A549 (cell line): ENCODE data around the gene MAP10. TPM values are rescaled to one million over a fixed set of nuclear protein-coding genes. Genes with fewer than 3 reads are reported as not detected.
A peak's percentile ranks its signal among the peaks of the same experiment; 100 is the strongest.

Experiments used
- ATAC-seq, 2 experiments: fragments of 200-7000 bp in 1 of 2; fragments of >200 bp in 1 of 2; cut with Nextera tagmentation in 1 of 2; cut with Tn5 transposase in 1 of 2; 3 replicates each; pipeline versions ENCODE4 v1.8.0 to v1.9.1; 2018 to 2020; ENCODE audit warnings: mild to moderate bottlenecking in 1 of 2, moderate library complexity in 1 of 2
- CTCF ChIA-PET: fragments of 300-600 bp; sonication (Branson Sonifier 250); formaldehyde crosslinking; extraction: SDS; loops from one replicate; lab custom pipeline; 2021; ENCODE audit warnings: antibody characterized with exemption, inconsistent platforms; lab: Yijun Ruan, JAX
- POLR2A ChIA-PET: fragments of 350-600 bp; formaldehyde crosslinking; extraction: SDS; loops from one replicate; lab custom pipeline; 2021; ENCODE audit warnings: antibody characterized with exemption, inconsistent platforms; lab: Yijun Ruan, JAX
- DNase-seq, 2 experiments: peaks; one replicate each; pipeline versions ENCODE4 v3.0.0 to v3.0.0-alpha.2; 2011 to 2016; ENCODE audit warnings: low read depth in 1 of 2, low spot score in 1 of 2
- FAIRE-seq: peaks from 2 replicates; lab custom pipeline; 2011; peaks lifted over from hg19 to GRCh38; lab: Jason Lieb, UNC
- H3K27ac ChIP-seq, 2 experiments: fragments of >200 bp; sonication (Bioruptor Twin); formaldehyde crosslinking; 3 replicates each; pipeline ENCODE4 v1.5.1; 2016 to 2017
- H3K4me1 ChIP-seq: fragments of >200 bp; sonication (Bioruptor Twin); formaldehyde crosslinking; 3 replicates; pipeline ENCODE4 v1.6.1; 2016
- H3K4me2 ChIP-seq: fragments of >200 bp; sonication (Bioruptor Twin); formaldehyde crosslinking; 3 replicates; pipeline ENCODE4 v1.6.1; 2016
- H3K4me3 ChIP-seq: fragments of >200 bp; sonication (Bioruptor Twin); formaldehyde crosslinking; 3 replicates; pipeline ENCODE4 v1.5.1; 2016
- H3K9me3 ChIP-seq: fragments of >200 bp; sonication (Bioruptor Twin); formaldehyde crosslinking; 3 replicates; pipeline ENCODE4 v1.6.1; 2016
- CEBPB ChIP-seq, 2 experiments: fragments of >200 bp in 1 of 2; sonication (Bioruptor Twin) in 1 of 2; formaldehyde crosslinking in 1 of 2; IDR thresholded peaks; 2 replicates each; pipeline ENCODE4 v1.6.1; 2012 to 2016
- CHD2 ChIP-seq: fragments of 150-350 bp; IDR thresholded peaks from 2 replicates; pipeline ENCODE4 v1.6.1; 2014; ENCODE audit warnings: low read length; ENCODE audit not compliant: partially characterized antibody
- ELK1 ChIP-seq: fragments of 150-350 bp; IDR thresholded peaks from 2 replicates; pipeline ENCODE4 v1.6.1; 2014; ENCODE audit warnings: low read depth, mild to moderate bottlenecking, low read length
- FOSL2 ChIP-seq, 2 experiments: fragments of 450-650 bp in 1 of 2; fragments of >200 bp in 1 of 2; sonication (Bioruptor Twin) in 1 of 2; formaldehyde crosslinking; IDR thresholded peaks; 2 replicates each; pipeline versions ENCODE4 v1.5.0 to v1.6.1; 2016 to 2020; ENCODE audit warnings: mild to moderate bottlenecking in 1 of 2, moderate library complexity in 1 of 2
- FOXS1 ChIP-seq: fragments of 250-450 bp; sonication (Bioruptor Pico); IDR thresholded peaks from 2 replicates; pipeline ENCODE4 v1.5.0; 2020; ENCODE audit warnings: mild to moderate bottlenecking, moderate library complexity
- GATA3 ChIP-seq: IDR thresholded peaks from 2 replicates; pipeline ENCODE4 v1.6.1; 2012; ENCODE audit warnings: borderline replicate concordance
- HDAC2 ChIP-seq: fragments of 200-600 bp; sonication (generic); IDR thresholded peaks from 2 replicates; pipeline ENCODE4 v1.6.1; 2016
- HEYL ChIP-seq: fragments of 250-450 bp; sonication (Bioruptor Pico); IDR thresholded peaks from 2 replicates; pipeline ENCODE4 v1.8.0; 2021; ENCODE audit warnings: mild to moderate bottlenecking, moderate library complexity
- HOXA7 ChIP-seq: fragments of 250-450 bp; sonication (Bioruptor Pico); IDR thresholded peaks from 2 replicates; pipeline ENCODE4 v1.5.0; 2020; ENCODE audit warnings: mild to moderate bottlenecking, moderate library complexity
- MAFK ChIP-seq: fragments of 450-650 bp; IDR thresholded peaks from 2 replicates; pipeline ENCODE4 v1.6.1; 2014; ENCODE audit not compliant: partially characterized antibody
- MAZ ChIP-seq: fragments of 150-350 bp; IDR thresholded peaks from 2 replicates; pipeline ENCODE4 v1.6.1; 2014; ENCODE audit warnings: antibody characterized with exemption, low read depth, low read length, borderline replicate concordance
- NPAS2 ChIP-seq: fragments of 250-450 bp; sonication (Bioruptor Pico); IDR thresholded peaks from 2 replicates; pipeline ENCODE4 v1.8.0; 2022; ENCODE audit warnings: mild to moderate bottlenecking, moderate library complexity, borderline replicate concordance
- POLR2AphosphoS2 ChIP-seq: conservative IDR thresholded peaks from 2 replicates; pipeline ENCODE4 v1.6.1; 2012; ENCODE audit warnings: low read length, improper control_type of control experiment, inconsistent platforms
- RFX5 ChIP-seq: fragments of 450-650 bp; IDR thresholded peaks from 2 replicates; pipeline ENCODE4 v1.7.1; 2014; ENCODE audit warnings: antibody characterized with exemption, mild to moderate bottlenecking, moderate library complexity
- RNF2 ChIP-seq: fragments of 200-600 bp; sonication (generic); IDR thresholded peaks from 2 replicates; pipeline ENCODE4 v1.6.1; 2016; ENCODE audit warnings: low read depth, mild to moderate bottlenecking, antibody characterized with exemption, moderate library complexity, borderline replicate concordance
- whole genome bisulfite sequencing: methylation state at CpG from one replicate; pipeline ENCODE4 v1.1.6; 2017; ENCODE audit errors: missing lambda C conversion rate; 5-methylcytosine and 5-hydroxymethylcytosine counted together
- polyA plus RNA-seq, 4 experiments: library from polyadenylated mRNA; depleted of rRNA in 3 of 4; stranded (reverse); fragments of >200 nt; fragmentation: RNase III in 1 of 4; extraction: RNeasy Plus Mini Kit Qiagen cat#74134 plus additional on column Dnase treatment in 1 of 4; gene quantifications; 2 replicates in 3 of 4; 3 replicates in 1 of 4; pipeline ENCODE4 v1.2.3, GENCODE V29; 2011 to 2017
- TF ChIP-seq, protein P1 (sequence below): IDR thresholded peaks from 2 replicates; pipeline ENCODE4 v1.6.1; 2012; ENCODE audit warnings: low read depth, borderline replicate concordance
- TF ChIP-seq, protein P2 (sequence below): IDR thresholded peaks from 2 replicates; pipeline ENCODE4 v1.6.1; 2012

The MAP10 gene
- polyA plus RNA-seq, 2 of the 4 experiments (the other 2 are of a cell fraction): 2.1 to 2.4 TPM

GRCh38 chr1:232766241-232766890 is 38.9 kb upstream of the MAP10 start:
- Histone ChIP-seq H3K27ac (peak overlapping the region; percentile 28 to 75; a peak in 5 of 6 replicates), H3K4me1 (peaks cover 25% of the 10 kb centered on the region), H3K9me3 (0 out of 3 replicates have a peak, but pooled peaks cover 4% of the 10 kb centered on the region), H3K4me2 (peak overlapping the region; percentile 25; the same call in 2 of the 3 replicates), H3K4me3 (no peak overlapping the region)
- DNase-seq (peak in 1 of 2 experiments; percentile 16), FAIRE-seq (no peak), ATAC-seq (peak in 1 of 2 experiments; percentile 40; a peak in 1 of 6 replicates)
- CTCF ChIA-PET: no interaction called here
- POLR2A ChIA-PET: no interaction called here
- TF ChIP-seq POLR2AphosphoS2: no peak
- no peak for TF ChIP-seq HOXA7 (CRISPR knock-in tag)
- no peak for TF ChIP-seq ELK1
- TF ChIP-seq HEYL (CRISPR knock-in tag): no peak
- no peak for TF ChIP-seq CHD2
- no peak for TF ChIP-seq MAZ
- 45% methylated on average over 8 of the region's 8 CpGs for WGBS

- TF ChIP-seq MAZ: no peak
- peak overlapping the region; percentile 28 to 75 for H3K27ac ChIP-seq
- ChIA-PET CTCF (no interaction called here), POLR2A (no interaction called here)
- no peak for DNase-seq
- peaks cover 25% of the 10 kb centered on the region for H3K4me1 ChIP-seq
- ATAC-seq: no peak
- peak overlapping the region; percentile 19; the same call in 2 of the 3 replicates for H3K4me2 ChIP-seq
- WGBS: 61% methylated on average over 1 of the region's 1 CpG
- 0 out of 3 replicates have a peak, but pooled peaks cover 4% of the 10 kb centered on the region for H3K9me3 ChIP-seq
- FAIRE-seq: no peak
- H3K4me3 ChIP-seq: no peak overlapping the region
Measured at GRCh38 chr1:232766904-232767303, 38.3 kb upstream of the MAP10 start.

- 0 out of 3 replicates have a peak, but pooled peaks cover 4% of the 10 kb centered on the region for H3K9me3 ChIP-seq
- FAIRE-seq (peak; percentile 59), DNase-seq (peak; percentile 52 to 77), ATAC-seq (peak; percentile 84 to 85)
- TF ChIP-seq RNF2 (no peak), NPAS2 (no peak), FOSL2 (IDR thresholded peaks at IDR 0.05) (0 out of 2 replicates have a peak, but pooled peaks have one; percentile 31), FOSL2 (CRISPR knock-in tag; IDR thresholded peaks at IDR 0.05) (peak; percentile 72), MAFK (peak; percentile 56), CEBPB (IDR thresholded peaks at IDR 0.05) (peak; percentile 62 to 87; a peak in 3 of 4 replicates), HDAC2 (no peak)
- H3K27ac ChIP-seq: peak overlapping the region; percentile 28 to 75
- WGBS: 49% methylated on average over 14 of the region's 14 CpGs
- peaks cover 25% of the 10 kb centered on the region for H3K4me1 ChIP-seq
- CTCF ChIA-PET: no interaction called here
- POLR2A ChIA-PET: no interaction called here
- H3K4me3 ChIP-seq: no peak overlapping the region
- H3K4me2 ChIP-seq: peak overlapping the region; percentile 19; the same call in 2 of the 3 replicates
Measured at GRCh38 chr1:232767305-232768074, 37.7 kb upstream of the MAP10 start.

GRCh38 chr1:232768793-232769192 is 36.4 kb upstream of the MAP10 start:
- no peak overlapping the region for H3K4me3 ChIP-seq
- no peak for DNase-seq
- WGBS: 82% methylated on average over 2 of the region's 2 CpGs
- no peak overlapping the region for H3K4me2 ChIP-seq
- no peak for ATAC-seq
- ChIA-PET CTCF (no interaction called here), POLR2A (no interaction called here)
- no peak for TF ChIP-seq POLR2AphosphoS2
- TF ChIP-seq, protein P1, sequence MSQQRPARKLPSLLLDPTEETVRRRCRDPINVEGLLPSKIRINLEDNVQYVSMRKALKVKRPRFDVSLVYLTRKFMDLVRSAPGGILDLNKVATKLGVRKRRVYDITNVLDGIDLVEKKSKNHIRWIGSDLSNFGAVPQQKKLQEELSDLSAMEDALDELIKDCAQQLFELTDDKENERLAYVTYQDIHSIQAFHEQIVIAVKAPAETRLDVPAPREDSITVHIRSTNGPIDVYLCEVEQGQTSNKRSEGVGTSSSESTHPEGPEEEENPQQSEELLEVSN: no peak
- TF ChIP-seq RFX5: no peak
- TF ChIP-seq NPAS2: no peak
- no peak for TF ChIP-seq GATA3
- TF ChIP-seq FOXS1 (CRISPR knock-in tag): no peak
- no peak for TF ChIP-seq HOXA7 (CRISPR knock-in tag)
- TF ChIP-seq, protein P2, sequence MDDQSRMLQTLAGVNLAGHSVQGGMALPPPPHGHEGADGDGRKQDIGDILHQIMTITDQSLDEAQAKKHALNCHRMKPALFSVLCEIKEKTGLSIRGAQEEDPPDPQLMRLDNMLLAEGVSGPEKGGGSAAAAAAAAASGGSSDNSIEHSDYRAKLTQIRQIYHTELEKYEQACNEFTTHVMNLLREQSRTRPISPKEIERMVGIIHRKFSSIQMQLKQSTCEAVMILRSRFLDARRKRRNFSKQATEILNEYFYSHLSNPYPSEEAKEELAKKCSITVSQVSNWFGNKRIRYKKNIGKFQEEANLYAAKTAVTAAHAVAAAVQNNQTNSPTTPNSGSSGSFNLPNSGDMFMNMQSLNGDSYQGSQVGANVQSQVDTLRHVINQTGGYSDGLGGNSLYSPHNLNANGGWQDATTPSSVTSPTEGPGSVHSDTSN: no peak
- TF ChIP-seq CEBPB (IDR thresholded peaks at IDR 0.05): no peak
- H3K27ac ChIP-seq: no peak overlapping the region
- 0 out of 3 replicates have a peak, but pooled peaks cover under 1% of the 10 kb centered on the region for H3K9me3 ChIP-seq
- FAIRE-seq: no peak
- peaks cover 25% of the 10 kb centered on the region for H3K4me1 ChIP-seq
